HEK293 (cell line): ENCODE measurements around the gene TNNI3.

ENCODE experiments used
- CTCF ChIA-PET: fragments of 350-600 bp; formaldehyde crosslinking; extraction: SDS; loops from one replicate; lab custom pipeline; 2021; ENCODE audit warnings: antibody characterized with exemption; lab: Yijun Ruan, JAX
- POLR2A ChIA-PET: fragments of 300-600 bp; formaldehyde crosslinking; extraction: SDS; loops from one replicate; lab custom pipeline; 2020; ENCODE audit warnings: antibody characterized with exemption, inconsistent platforms; lab: Yijun Ruan, JAX
- H3K27ac ChIP-seq: fragments of 200-500 bp; sonication (Bioruptor generic); 2 replicates; pipeline ENCODE4 v1.5.1; 2014; ENCODE audit warnings: low read depth, low read length, control low read depth, inconsistent platforms; ENCODE audit errors: extremely low read depth
- H3K36me3 ChIP-seq, 2 experiments: fragments of 200-500 bp in 1 of 2; sonication (Bioruptor generic) in 1 of 2; 1 replicate in 1 of 2; 2 replicates in 1 of 2; pipeline ENCODE4 v1.5.1; 2014 to 2017; ENCODE audit warnings: inconsistent platforms in 2 of 2, low read length in 2 of 2; ENCODE audit not compliant: control insufficient read depth in 2 of 2, insufficient read depth in 1 of 2
- H3K4me1 ChIP-seq: fragments of 200-500 bp; sonication (Bioruptor generic); 2 replicates; pipeline ENCODE4 v1.5.1; 2014; ENCODE audit warnings: mild to moderate bottlenecking, low read length, inconsistent platforms; ENCODE audit not compliant: control insufficient read depth, insufficient read depth
- H3K4me3 ChIP-seq: 2 replicates; pipeline ENCODE4 v1.5.1; 2011; ENCODE audit warnings: low read depth, mild to moderate bottlenecking, control low read depth, low read length, moderate library complexity
- H3K9me3 ChIP-seq: fragments of 200-500 bp; sonication (Bioruptor generic); 2 replicates; pipeline ENCODE4 v1.5.1; 2014; ENCODE audit warnings: low read depth, low read length, inconsistent platforms; ENCODE audit not compliant: control insufficient read depth, insufficient read depth
- BCL6B ChIP-seq: fragments of 450-650 bp; formaldehyde crosslinking; IDR thresholded peaks from 2 replicates; pipeline ENCODE4 v1.5.1; 2017; ENCODE audit warnings: missing biosample characterization, missing genetic modification characterization
- EGR2 ChIP-seq: fragments of 450-650 bp; formaldehyde crosslinking; IDR thresholded peaks from 2 replicates; pipeline ENCODE4 v1.5.1; 2016; ENCODE audit warnings: low read depth, missing biosample characterization, missing genetic modification characterization
- ELK4 ChIP-seq: IDR thresholded peaks from 2 replicates; pipeline ENCODE4 v1.6.1; 2011; ENCODE audit warnings: mild to moderate bottlenecking, low read depth, low read length, borderline replicate concordance
- KLF17 ChIP-seq: fragments of 450-650 bp; formaldehyde crosslinking; IDR thresholded peaks from 2 replicates; pipeline ENCODE4 v1.5.1; 2016; ENCODE audit warnings: missing biosample characterization, missing genetic modification characterization
- KLF9 ChIP-seq: fragments of 450-650 bp; formaldehyde crosslinking; IDR thresholded peaks from 2 replicates; pipeline ENCODE4 v1.5.1; 2016; ENCODE audit warnings: missing biosample characterization, missing genetic modification characterization, low read depth
- RBAK ChIP-seq: fragments of 450-650 bp; formaldehyde crosslinking; IDR thresholded peaks from 2 replicates; pipeline ENCODE4 v1.5.1; 2016; ENCODE audit warnings: missing biosample characterization, missing genetic modification characterization
- ZBTB6 ChIP-seq: fragments of 450-650 bp; formaldehyde crosslinking; IDR thresholded peaks from 2 replicates; pipeline ENCODE4 v1.5.1; 2017; ENCODE audit warnings: missing biosample characterization, missing genetic modification characterization
- ZBTB7A ChIP-seq: fragments of 450-650 bp; formaldehyde crosslinking; IDR thresholded peaks from 2 replicates; pipeline ENCODE4 v1.5.1; 2016; ENCODE audit warnings: low read depth, missing biosample characterization, missing genetic modification characterization
- ZBTB8A ChIP-seq: fragments of 450-650 bp; formaldehyde crosslinking; IDR thresholded peaks from 2 replicates; pipeline ENCODE4 v1.5.1; 2016; ENCODE audit warnings: missing biosample characterization, missing genetic modification characterization
- ZFHX2 ChIP-seq: fragments of 450-650 bp; formaldehyde crosslinking; conservative IDR thresholded peaks from 2 replicates; pipeline ENCODE4 v1.5.1; 2016; ENCODE audit warnings: missing biosample characterization, missing genetic modification characterization
- ZNF146 ChIP-seq: fragments of 450-650 bp; formaldehyde crosslinking; IDR thresholded peaks from 2 replicates; pipeline ENCODE4 v1.5.1; 2016; ENCODE audit warnings: missing biosample characterization, missing genetic modification characterization
- ZNF23 ChIP-seq: fragments of 450-650 bp; formaldehyde crosslinking; IDR thresholded peaks from 2 replicates; pipeline ENCODE4 v1.5.1; 2016; ENCODE audit warnings: missing biosample characterization, missing genetic modification characterization, borderline replicate concordance
- ZNF266 ChIP-seq: fragments of 450-650 bp; formaldehyde crosslinking; IDR thresholded peaks from 2 replicates; pipeline ENCODE4 v1.5.1; 2016; ENCODE audit warnings: missing biosample characterization, missing genetic modification characterization, low read depth
- ZNF274 ChIP-seq, 2 experiments: fragments of 200-500 bp in 1 of 2; fragments of 450-650 bp in 1 of 2; sonication (Bioruptor generic) in 1 of 2; formaldehyde crosslinking in 1 of 2; IDR thresholded peaks; 2 replicates each; pipeline versions ENCODE4 v1.5.1 to v1.6.1; 2014 to 2016; ENCODE audit warnings: borderline replicate concordance in 1 of 2, inconsistent platforms in 1 of 2, low read length in 1 of 2, missing biosample characterization in 1 of 2, missing genetic modification characterization in 1 of 2
- ZNF292 ChIP-seq: fragments of 450-650 bp; formaldehyde crosslinking; IDR thresholded peaks from 2 replicates; pipeline ENCODE4 v1.5.1; 2016; ENCODE audit warnings: low read depth, missing biosample characterization, missing genetic modification characterization, borderline replicate concordance
- ZNF311 ChIP-seq: fragments of 450-650 bp; formaldehyde crosslinking; IDR thresholded peaks from 2 replicates; pipeline ENCODE4 v1.5.1; 2017; ENCODE audit warnings: missing biosample characterization, missing genetic modification characterization, borderline replicate concordance
- ZNF335 ChIP-seq: fragments of 450-650 bp; formaldehyde crosslinking; conservative IDR thresholded peaks from 2 replicates; pipeline ENCODE4 v1.5.1; 2016; ENCODE audit warnings: missing biosample characterization, missing genetic modification characterization
- ZNF366 ChIP-seq: fragments of 450-650 bp; formaldehyde crosslinking; conservative IDR thresholded peaks from 2 replicates; pipeline ENCODE4 v1.5.1; 2016; ENCODE audit warnings: missing biosample characterization, missing genetic modification characterization
- ZNF394 ChIP-seq: fragments of 450-650 bp; formaldehyde crosslinking; IDR thresholded peaks from 2 replicates; pipeline ENCODE4 v1.5.1; 2016; ENCODE audit warnings: missing biosample characterization, missing genetic modification characterization, mild to moderate bottlenecking, moderate library complexity, borderline replicate concordance
- ZNF404 ChIP-seq: fragments of 450-650 bp; formaldehyde crosslinking; IDR thresholded peaks from 2 replicates; pipeline ENCODE4 v1.5.1; 2017; ENCODE audit warnings: missing biosample characterization, missing genetic modification characterization
- ZNF416 ChIP-seq: fragments of 450-650 bp; formaldehyde crosslinking; IDR thresholded peaks from 2 replicates; pipeline ENCODE4 v1.5.1; 2016; ENCODE audit warnings: missing biosample characterization, missing genetic modification characterization
- ZNF426 ChIP-seq: fragments of 450-650 bp; formaldehyde crosslinking; IDR thresholded peaks from 2 replicates; pipeline ENCODE4 v1.5.1; 2017; ENCODE audit warnings: missing biosample characterization, missing genetic modification characterization, mild to moderate bottlenecking, inconsistent platforms, moderate library complexity
- ZNF433 ChIP-seq: fragments of 450-650 bp; formaldehyde crosslinking; IDR thresholded peaks from 2 replicates; pipeline ENCODE4 v1.5.1; 2016; ENCODE audit warnings: missing biosample characterization, missing genetic modification characterization, low read depth
- ZNF514 ChIP-seq: fragments of 450-650 bp; formaldehyde crosslinking; IDR thresholded peaks from 2 replicates; pipeline ENCODE4 v1.5.1; 2016; ENCODE audit warnings: missing biosample characterization, missing genetic modification characterization
- ZNF623 ChIP-seq: fragments of 450-650 bp; formaldehyde crosslinking; IDR thresholded peaks from 2 replicates; pipeline ENCODE4 v1.5.1; 2016; ENCODE audit warnings: missing biosample characterization, missing genetic modification characterization
- ZNF654 ChIP-seq: fragments of 450-650 bp; formaldehyde crosslinking; IDR thresholded peaks from 2 replicates; pipeline ENCODE4 v1.5.1; 2016; ENCODE audit warnings: low read depth, missing biosample characterization, missing genetic modification characterization
- ZNF664 ChIP-seq: fragments of 450-650 bp; formaldehyde crosslinking; IDR thresholded peaks from 2 replicates; pipeline ENCODE4 v1.5.1; 2016; ENCODE audit warnings: missing biosample characterization, missing genetic modification characterization
- ZNF670 ChIP-seq: fragments of 450-650 bp; formaldehyde crosslinking; IDR thresholded peaks from 2 replicates; pipeline ENCODE4 v1.5.1; 2016; ENCODE audit warnings: missing biosample characterization, missing genetic modification characterization, low read depth

Gene TNNI3

GRCh38 chr19:55157064-55157908, at the start of gene TNNI3:
Gene TNNI3 (minus strand): TSS chr19:55157732. CDS start chr19:55157589, 143 bp downstream.
- POLR2A ChIA-PET, result interaction anchor here (0.6 to 0.9 kb wide), 2 partner anchors 40 to 251 kb away, joined by 3 read pairs; partner anchors contain the start of genes PPP1R12C and UBE2S
- Histone ChIP-seq H3K4me3 (no peak within 1 kb of the TSS), H3K4me1 (peaks cover 6% of the 10 kb centered on the region), H3K9me3 (no peaks in the 10 kb centered on the region), H3K27ac (no peak within 1 kb of the TSS), H3K36me3 (no peaks in the 10 kb centered on the region)
- no peak for TF ChIP-seq ZNF433 (tag by site-specific recombination)
- TF ChIP-seq ZFHX2 (tag by site-specific recombination), result peak; percentile 68
- no peak for TF ChIP-seq ZNF23
- TF ChIP-seq ZNF623, result no peak
- no peak for TF ChIP-seq ELK4
- TF ChIP-seq ZBTB7A (tag by site-specific recombination), result no peak
- no peak for TF ChIP-seq ZNF664 (tag by site-specific recombination)
- no peak for TF ChIP-seq ZNF394
- peak; percentile 23; the same call in 1 of the 2 replicates for TF ChIP-seq EGR2 (tag by site-specific recombination)
- CTCF ChIA-PET, result interaction anchor here (0.5 to 4.5 kb wide), 3 partner anchors 11 to 257 kb away, joined by 5 to 107 read pairs (median 5); no protein-coding TSS in a partner anchor

GRCh38 chr19:55206664-55207500, 49.4 kb upstream of the TNNI3 start:
- H3K36me3 ChIP-seq, result no peaks in the 10 kb centered on the region
- no peaks in the 10 kb centered on the region for H3K9me3 ChIP-seq
- ChIA-PET CTCF (interaction anchor here (0.7 to 1.4 kb wide), 3 partner anchors 46 to 269 kb away, joined by 3 to 5 read pairs (median 3); partner anchors contain the start of gene PPP6R1), POLR2A (interaction anchor here (0.6 to 2.1 kb wide), 6 partner anchors 9 to 201 kb away, joined by 3 to 6 read pairs (median 4); partner anchors contain the start of genes PPP6R1 and UBE2S)
- peaks cover 13% of the 10 kb centered on the region for H3K4me1 ChIP-seq
- no peak overlapping the region for H3K27ac ChIP-seq
- H3K4me3 ChIP-seq, result peak overlapping the region; percentile 4
- TF ChIP-seq RBAK (tag by site-specific recombination), result no peak
- no peak for TF ChIP-seq BCL6B
- no peak for TF ChIP-seq ZNF394
- no peak for TF ChIP-seq ZNF404 (tag by site-specific recombination)
- TF ChIP-seq ZNF654 (tag by site-specific recombination), result no peak
- no peak for TF ChIP-seq KLF17
- TF ChIP-seq ZNF292, result no peak
- no peak for TF ChIP-seq ZNF416
- TF ChIP-seq KLF9 (tag by site-specific recombination), result peak; percentile 87
- TF ChIP-seq ZNF274 (IDR thresholded peaks at IDR 0.05; ENCODE audit: low read length), result no peak
- no peak for TF ChIP-seq ZNF274 (tag by site-specific recombination; IDR thresholded peaks at IDR 0.05; ENCODE audit: borderline replicate concordance)
- TF ChIP-seq ZNF266 (tag by site-specific recombination), result no peak
- TF ChIP-seq ZNF311 (tag by site-specific recombination), result no peak
- TF ChIP-seq ZNF335, result no peak; the same call in 1 of the 2 replicates
- TF ChIP-seq ZBTB6, result no peak
- no peak for TF ChIP-seq ZNF146 (tag by site-specific recombination)
- TF ChIP-seq ZNF366 (tag by site-specific recombination), result peak; percentile 71
- TF ChIP-seq ZBTB8A (tag by site-specific recombination), result no peak
- TF ChIP-seq ZNF426 (tag by site-specific recombination), result no peak
- TF ChIP-seq ZNF670 (tag by site-specific recombination), result no peak
- TF ChIP-seq ZNF514 (tag by site-specific recombination), result no peak
